ENCODE measurements around the gene PRKAG1.

DNA sequence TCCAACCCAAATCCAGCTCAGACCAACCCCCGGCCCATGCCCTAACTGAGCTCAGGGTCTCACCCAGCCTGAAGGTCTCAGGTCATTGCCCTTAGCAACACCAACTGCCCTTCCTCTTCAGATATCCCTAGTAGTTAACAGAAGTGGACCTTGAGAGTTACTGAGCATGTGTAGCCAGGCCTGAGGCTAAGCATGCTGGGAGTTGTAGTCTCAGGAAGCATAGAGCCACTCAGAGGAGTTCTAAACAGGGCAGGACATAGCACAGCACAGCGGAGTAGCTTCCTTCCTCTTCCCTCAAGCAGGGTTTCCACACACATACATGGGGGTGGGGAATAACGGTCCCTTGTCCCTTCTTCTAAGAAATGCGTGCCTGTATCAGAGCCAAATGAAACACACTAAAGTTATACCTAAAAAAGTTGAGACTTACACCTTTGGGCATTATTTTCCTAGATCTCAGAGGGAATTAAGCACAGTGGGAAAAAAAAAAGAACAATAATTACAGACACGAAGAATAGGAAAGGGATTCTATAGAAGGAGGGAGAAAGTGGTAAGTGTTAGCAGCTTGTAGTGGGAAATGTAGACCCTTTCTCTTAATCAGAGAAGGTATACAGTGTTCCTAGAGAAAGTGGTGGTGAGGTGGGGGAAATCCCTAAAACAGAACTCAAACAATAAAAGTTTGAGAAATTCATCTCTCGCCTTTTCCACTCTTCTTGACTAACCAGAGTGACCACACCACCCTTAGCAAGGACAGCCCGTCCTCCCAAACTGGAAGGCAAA is 37.6 kb upstream of the PRKAG1 start:
- peak in 1 of 2 donors; percentile 77 for TF ChIP-seq POLR2AphosphoS5 (IDR thresholded peaks at IDR 0.05)
- TF ChIP-seq POLR2A (IDR thresholded peaks at IDR 0.05; ENCODE audit: low read depth): no peak
- no peak for TF ChIP-seq CTCF (IDR thresholded peaks at IDR 0.05)
- no peak for TF ChIP-seq EP300 (IDR thresholded peaks at IDR 0.05)
